HG03469 (cell line): ENCODE results near the gene PIGW.

Source experiments
- ATAC-seq: cut with Tn5 transposase; IDR thresholded peaks from one replicate; pipeline ENCODE4 v1.9.1; 2021; ENCODE audit warnings: mild to moderate bottlenecking, moderate library complexity, moderate number of reproducible peaks; ENCODE audit not compliant: unreplicated experiment

The PIGW gene, protein sequence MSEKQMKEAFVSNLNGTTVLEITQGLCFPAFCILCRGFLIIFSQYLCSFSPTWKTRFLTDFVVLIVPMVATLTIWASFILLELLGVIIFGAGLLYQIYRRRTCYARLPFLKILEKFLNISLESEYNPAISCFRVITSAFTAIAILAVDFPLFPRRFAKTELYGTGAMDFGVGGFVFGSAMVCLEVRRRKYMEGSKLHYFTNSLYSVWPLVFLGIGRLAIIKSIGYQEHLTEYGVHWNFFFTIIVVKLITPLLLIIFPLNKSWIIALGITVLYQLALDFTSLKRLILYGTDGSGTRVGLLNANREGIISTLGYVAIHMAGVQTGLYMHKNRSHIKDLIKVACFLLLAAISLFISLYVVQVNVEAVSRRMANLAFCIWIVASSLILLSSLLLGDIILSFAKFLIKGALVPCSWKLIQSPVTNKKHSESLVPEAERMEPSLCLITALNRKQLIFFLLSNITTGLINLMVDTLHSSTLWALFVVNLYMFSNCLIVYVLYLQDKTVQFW

DNA sequence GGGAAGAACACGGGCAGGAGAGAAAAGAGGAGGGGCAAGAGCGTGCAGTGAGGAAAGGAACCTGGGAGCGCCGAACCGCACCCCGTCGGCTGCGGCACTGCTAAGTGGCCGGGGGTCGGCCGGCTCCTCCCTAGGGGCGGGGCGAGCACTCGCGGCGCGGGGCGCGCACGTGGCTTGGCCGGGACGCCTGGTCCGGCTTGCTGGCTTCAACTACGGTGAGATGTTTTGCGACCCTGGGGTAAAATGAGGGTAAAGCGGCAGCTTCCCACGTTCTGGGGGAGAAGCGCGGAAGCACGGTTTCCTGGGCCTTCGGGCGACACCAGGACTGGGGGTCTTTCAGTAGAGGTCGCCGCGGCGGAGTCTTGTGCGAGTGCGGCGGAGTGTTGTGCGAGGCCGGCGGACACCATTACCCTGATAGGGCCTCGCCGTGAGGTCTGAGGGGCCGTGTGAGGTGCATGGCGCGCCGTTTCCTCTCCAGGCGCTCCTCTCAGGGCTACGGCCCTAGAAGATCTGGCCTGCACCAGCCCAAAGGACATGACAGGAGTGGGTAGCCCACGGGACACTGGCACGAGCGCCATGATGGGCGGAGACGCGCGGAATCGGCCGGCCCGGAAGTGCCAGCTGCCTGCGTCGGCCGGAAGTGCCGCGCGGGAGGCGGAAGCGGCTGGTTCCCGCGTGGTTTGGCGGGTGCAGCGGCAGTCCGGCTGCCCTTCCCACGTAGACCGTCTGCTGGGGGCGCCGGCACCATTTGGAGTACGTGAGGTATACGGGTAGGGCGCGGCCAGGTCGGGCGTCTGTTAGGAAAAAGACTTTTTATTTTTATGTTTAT lies at the start of gene PIGW, which contains the start of gene MYO19:
Gene PIGW, plus strand, starts transcription at position 148 of the 829 bp plus-strand sequence. CDS start 2,115 bp downstream, outside the sequence.
Gene MYO19, minus strand, starts transcription at position 29 of the 829 bp plus-strand sequence. CDS start 2,330 bp downstream, outside the sequence.
- peak; percentile 43 for ATAC-seq

DNA sequence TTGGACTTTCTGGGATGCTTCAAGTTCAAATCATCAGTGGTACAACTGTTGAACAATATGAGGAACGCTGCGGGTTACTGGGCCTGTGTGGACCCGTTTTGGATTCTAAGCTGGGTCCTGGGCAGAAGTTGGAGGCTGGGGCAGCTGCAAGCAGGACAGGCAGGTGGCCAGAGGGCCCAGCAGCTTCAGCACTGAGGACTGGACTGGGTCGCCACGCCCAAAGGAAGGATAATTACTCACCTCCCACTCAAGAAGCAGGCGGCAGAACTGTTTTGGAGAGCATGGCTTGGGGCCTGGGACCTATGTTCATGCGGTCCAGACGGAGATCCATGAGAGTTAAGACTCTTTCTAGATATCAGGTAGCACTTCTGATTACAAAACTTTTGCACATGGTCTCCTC lies 49.8 kb upstream of the PIGW start:
- no peak for ATAC-seq

DNA sequence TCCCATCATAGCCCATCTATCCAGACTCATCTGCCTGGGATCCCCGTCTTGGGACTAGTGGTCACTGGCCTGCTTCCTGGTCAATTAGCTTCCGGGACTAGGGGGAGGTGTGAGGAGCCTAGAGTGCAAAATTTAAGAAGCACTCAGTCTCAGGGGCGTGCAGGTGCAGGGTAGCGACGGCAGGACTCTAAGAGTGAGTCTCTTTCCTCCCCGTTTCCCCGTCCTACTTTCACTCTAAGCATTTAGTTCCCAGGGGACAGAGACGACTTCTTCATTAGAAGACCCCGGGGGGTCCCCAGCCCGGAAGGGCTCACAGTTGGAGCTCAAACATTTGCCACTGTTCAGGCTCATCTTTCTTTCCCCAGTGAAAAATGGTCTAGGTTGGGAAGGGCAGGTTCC lies 49.0 kb upstream of the PIGW start:
- no peak for ATAC-seq

DNA sequence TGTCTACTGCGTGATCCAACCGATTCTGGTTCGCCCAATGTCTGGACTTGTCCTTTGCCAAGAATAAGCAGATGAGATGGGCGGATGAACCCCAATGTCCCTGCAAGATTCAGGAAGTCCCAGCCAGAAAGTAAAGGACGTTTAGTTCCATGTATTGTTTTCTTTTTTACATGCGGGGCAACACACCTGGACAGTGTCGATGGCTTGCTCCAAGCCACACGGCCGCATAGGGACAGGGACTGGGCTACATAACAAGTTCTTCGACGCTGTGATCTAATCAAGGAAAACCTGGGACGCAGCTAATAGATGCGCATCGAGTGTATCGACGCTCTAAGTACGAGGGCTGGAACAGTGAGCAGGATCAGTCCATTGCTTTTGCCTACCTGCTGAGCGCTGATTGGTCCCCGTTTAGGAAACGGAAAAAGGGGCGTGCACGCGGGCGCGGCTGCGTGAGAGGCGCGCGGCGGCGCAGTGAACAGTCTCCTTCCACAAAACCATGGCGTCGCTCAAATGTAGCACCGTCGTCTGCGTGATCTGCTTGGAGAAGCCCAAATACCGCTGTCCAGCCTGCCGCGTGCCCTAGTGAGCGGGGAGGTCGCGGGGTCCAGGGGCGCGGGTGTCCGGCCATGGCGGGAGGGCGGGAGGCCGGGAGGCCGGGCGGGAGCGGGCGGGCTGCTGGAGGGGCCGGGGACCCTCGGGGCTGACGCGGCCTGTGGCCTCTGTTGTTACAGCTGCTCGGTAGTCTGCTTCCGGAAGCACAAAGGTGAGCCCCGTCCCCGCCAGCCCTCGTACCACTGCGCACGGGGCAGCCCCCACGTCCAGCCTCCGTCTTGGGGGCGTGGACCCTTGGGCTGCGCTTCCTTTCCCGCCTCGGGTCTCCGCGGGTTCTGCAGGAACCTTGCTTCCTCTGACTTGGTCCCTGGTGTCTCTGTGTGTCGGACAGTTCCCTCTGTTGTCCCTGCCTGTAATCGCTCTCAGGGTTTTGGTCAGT lies 48.3 kb upstream of the PIGW start, which contains the start of gene ZNHIT3:
Gene ZNHIT3, plus strand, starts transcription at position 478 of the 991 bp plus-strand sequence. Its CDS starts 19 bp downstream, at position 497.
- ATAC-seq = peak; percentile 73

DNA sequence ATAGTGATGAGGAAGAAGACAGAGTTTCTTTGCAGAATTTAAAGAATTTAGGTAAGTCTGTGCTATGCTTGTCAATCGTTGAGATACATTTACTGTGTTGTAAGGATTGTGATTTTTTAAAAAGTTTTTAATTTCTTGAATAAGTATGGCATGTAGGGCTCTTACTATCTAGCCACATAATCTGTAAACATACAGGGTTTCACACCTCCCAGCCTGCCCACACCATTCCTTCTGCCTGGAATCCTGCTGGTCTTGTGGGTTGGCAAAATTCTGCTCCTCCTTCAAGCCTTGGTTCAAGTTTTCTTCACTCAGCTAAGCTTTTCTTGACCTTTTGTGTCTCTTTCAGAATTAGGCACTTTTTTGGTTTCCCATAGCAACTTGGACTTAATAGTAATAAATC lies 40.8 kb upstream of the PIGW start:
- ATAC-seq = no peak

DNA sequence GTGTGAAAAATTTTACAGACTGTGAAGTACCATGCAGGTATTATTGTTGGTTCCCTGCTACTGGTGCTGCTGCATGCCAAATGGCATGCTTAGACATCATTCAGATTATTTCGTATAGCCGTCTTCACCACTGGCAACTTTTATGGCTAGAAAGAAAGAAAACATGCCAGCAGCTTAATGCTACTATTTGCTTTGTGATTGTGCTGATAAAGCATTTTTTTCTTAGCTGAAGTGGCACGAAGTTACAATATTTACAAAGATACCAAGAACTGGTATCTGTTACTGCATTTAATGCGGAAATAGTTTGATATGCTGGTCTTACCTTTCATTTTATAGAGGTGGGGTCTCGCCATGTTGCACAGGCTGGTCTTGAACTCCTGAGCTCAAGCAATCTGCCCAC lies 40.1 kb upstream of the PIGW start:
- ATAC-seq = no peak

DNA sequence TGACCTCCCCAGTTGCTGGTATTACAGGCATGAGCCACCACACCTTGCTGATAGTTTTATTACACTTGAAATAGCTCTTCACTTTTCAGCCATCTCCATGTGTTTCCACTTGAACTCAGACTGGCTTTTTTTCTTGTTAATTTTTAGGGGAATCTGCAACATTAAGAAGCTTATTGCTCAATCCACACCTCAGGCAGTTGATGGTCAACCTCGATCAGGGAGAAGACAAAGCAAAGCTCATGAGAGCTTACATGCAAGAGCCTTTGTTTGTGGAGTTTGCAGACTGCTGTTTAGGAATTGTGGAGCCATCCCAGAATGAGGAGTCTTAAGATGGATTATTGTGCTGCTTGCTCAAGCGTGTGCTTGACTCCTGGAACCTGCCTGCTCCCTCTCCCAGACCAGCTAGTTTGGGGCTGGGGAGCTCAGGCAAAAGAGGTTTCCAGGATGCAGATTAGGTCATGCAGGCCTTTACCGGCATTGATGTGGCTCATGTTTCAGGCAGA lies 39.7 kb upstream of the PIGW start:
- no peak for ATAC-seq

DNA sequence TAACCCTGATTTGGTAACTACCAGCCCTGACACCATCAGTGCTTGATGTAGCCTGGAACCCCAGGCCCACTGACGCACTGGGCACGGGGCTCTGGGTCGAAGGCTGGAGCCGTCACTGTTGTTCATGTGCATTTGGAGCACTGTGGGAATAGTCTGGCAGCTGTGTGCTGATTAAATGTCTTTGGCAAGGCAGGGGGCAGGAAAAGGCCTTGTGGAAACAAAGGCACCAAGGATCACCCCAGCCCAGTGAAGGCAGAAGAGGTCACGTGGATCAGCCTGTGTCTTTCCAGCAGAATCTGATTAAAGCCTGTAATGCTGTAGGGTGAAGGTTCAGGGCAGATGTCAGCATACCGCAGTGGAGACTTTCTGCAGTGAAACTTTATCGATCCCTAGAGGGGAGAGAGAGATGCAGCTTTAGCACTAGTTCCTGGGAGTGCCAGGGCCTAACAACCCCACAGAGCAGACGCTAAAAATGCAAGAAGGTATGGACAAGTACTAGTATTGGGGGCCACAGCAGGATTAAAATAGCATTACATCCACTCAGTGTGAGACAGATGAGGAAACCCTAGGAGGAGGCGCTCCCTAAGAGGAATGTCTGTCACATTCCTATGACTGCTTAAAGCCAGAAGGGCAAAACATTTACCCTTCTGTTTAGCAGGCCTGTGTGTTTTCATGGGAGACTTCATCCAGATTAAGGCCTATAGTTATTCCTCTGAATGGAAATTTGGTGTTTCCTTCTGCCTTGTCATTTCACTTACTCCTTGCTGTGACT lies 38.6 kb upstream of the PIGW start:
- no peak for ATAC-seq

DNA sequence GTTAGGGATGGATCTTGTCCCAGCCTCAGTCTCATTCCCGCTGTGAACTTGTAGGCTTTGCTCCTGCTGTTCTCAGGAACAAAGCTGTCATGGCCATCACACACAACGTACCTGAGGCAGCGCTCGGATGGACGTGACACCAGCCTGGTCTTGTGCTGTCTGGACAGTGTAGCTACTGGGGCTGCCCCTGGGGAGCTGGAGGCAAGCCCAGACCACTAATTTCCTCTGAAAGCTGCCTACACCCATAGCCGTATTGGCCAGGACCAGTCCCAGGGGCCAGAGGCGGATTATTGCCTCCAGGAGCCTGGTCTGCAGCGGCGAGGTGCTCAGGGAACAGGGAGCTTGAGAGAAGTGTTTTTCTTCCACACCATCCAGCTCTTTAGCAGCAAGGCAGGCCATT lies 36.6 kb upstream of the PIGW start:
- ATAC-seq = no peak

DNA sequence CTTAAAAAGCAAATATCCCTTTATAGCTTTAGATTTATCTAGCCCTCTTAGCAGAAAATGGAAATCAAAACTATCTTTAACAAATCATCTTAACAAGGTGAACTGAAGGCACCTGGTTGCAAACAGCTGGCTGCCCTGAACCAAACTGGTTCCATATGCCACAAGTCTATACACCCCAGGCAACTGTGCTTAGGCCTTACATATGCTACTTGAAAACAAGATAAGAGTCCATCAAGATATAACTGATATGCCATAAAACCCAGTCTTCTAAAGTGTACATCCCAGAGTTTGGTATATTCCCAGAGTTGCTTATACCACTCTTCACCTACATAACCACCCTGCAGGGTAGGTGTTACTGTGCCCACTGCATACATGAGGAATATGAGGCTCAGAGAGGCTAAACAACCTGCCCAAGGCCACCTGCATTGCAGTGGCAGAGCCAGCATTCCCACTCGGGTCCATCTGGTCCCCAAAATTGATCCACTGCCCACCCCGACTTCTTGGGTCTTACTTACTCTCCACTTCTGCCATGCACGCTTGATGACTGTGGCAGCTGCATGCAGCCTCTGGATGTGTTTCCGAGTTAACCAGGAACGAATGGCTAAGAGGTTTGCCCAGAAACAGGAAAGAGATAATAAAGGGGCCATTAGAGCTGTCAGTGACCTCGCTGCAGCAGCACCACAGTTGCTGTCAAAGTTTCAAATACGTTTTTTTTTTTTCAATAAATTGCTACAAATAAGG lies 36.1 kb upstream of the PIGW start:
- ATAC-seq = no peak

DNA sequence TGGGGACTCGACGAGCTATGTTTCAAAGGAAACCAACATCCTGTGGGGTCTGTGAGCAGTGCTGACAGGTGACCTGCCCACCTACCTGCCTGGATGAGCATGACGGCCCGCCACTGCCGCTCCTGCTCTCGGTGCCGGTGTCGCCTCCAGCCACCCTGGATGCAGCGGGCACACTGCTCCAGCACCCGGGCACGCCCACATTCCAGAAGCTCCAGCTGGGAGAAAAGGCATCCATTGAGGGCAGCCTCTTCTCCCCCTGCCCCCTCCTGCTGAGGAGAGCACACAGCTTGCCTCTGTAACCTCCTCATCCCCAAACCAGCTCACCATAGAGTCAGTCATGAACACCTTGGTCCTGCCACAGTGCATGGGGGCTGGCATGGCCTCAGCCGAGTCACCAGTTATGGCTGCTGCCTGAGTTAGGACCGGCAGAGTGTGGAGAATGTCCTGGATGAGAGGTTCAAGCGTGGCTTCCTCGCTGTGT lies 34.0 kb upstream of the PIGW start:
- ATAC-seq = no peak

DNA sequence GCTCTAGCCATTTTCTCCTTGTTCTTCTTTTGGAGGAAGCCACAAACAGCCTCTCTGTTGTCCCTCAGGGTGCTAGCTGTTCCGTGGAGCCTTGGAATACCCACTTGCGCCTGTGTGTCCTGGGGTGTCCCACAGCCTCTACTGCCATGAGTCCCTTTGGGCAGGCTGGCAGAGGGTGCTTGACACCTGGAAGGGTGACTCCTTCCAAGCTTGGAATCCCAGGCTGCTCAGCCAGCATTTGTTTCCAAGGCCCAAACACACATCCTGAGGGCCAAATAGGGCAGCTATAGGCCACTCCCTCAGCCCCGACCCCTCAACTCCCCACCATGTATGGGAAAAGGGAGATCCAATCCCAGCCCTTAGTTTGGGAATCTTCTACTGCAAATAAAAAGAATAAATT lies 33.4 kb upstream of the PIGW start:
- no peak for ATAC-seq

DNA sequence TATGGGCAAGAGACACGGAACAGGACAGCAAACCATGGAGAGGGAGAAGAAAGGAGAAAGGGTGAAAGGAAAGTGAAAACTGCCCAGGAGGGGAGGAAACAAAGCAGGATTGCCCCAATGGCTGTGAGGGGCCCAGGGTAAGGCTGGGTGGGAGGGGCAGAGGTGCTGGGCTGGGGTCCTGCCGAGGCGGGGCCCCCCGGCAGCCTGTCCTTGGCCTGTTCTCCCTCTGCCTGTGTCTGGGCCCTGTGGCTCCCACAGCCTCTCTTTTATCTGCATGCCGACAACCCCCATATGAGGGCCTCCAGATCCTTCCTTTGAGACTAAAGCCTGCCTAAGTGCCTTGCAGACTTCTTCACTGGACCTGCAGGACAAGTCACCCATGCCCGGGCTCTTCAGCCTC lies 32.8 kb upstream of the PIGW start:
- no peak for ATAC-seq

DNA sequence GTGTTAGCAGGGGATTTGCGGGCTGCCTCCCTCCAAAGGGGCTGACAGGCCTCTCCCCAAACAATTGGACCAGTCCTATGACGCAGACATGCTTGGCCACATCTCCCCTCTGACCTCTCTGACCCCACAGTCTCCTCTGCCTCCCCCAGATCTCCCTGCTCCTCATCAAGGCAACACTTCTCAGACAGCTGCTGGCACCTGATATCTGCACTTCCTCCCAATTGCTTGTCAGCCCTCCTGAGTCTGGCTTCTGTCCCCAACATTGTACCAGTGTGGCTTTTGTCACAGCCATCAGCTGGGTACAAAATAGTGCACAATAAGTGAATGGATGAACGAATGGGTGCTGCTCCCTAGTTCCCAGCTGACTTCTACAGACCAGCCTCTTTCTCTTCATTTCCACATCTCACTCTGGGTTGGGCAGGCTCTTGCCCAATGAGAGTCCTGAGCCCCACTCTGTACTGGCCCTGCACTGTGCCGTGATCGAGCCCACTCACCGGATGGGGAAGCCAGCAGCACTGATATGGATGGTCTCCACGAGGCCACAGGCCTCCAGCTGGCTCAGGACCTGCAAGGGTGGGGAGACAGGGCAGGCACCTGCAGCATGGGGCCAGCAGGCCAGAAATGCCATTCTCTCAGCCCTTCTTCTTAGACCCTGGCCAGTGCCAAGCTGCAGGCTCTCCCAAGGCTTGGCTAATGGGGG lies 31.2 kb upstream of the PIGW start:
- no peak for ATAC-seq

DNA sequence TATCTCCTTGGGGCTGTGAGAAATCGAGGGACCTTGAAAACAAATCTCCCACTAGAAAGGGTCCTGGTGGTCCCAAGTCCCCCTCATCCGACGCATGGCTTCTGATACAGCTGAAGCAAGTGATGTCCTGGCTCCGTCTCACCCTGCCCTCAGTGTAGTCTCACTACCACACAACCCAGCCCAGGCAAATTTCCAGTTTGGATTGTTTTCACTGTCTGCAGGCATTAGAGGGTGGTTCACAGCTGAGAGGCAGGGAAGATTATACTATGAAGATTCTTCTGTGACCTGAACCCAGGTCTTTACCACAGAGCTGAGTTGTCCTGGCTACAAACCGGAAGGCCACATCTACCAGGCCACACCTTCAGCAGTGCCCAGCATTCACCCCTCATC lies 30.6 kb upstream of the PIGW start:
- no peak for ATAC-seq

DNA sequence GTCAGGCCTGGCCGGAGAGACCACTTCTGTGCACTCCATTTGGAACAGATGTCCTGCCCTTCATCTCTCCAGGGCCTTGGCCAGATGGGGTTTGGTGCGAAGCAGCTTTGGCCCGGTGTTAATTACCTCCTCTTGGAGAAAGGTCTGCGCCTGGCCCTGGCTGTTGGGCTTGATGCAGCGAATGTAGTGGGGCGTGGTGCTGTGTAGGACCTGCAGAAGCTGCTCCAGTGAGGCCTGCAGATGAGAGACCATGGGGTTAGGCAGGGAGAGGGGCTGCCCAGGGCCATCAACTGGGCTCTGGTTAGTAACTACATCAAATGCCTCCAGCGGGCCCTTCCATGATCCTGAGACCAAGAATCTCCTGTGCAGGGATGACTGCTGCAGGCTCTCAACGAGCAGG lies 29.6 kb upstream of the PIGW start:
- ATAC-seq = no peak

DNA sequence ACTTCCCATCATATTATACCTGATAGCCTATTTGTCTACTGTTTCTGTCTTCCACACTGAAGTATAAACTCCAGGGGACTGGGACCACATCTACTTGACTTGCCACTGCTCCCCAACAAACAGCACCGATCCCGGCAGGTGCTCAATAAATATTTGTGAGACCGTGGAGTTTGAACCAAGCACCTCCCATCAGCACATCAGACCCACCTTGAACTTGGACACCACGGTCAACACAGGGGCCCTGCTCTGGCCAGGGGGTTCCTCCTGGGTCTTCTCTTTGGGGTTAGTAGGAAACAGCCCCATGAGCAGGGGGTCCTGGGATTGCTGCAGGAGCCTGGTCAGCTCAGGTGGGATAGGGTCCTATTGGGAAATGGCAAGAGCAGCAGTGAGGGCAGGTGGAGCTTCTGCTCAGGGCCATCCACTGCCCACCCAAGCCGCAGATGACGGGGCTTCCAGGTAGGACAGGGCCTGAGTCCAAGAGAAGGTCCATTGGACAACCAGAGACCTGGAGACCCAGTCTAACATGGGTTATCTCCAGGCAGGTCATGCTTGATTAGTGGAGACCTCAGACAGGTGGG lies 28.4 kb upstream of the PIGW start:
- ATAC-seq = no peak

DNA sequence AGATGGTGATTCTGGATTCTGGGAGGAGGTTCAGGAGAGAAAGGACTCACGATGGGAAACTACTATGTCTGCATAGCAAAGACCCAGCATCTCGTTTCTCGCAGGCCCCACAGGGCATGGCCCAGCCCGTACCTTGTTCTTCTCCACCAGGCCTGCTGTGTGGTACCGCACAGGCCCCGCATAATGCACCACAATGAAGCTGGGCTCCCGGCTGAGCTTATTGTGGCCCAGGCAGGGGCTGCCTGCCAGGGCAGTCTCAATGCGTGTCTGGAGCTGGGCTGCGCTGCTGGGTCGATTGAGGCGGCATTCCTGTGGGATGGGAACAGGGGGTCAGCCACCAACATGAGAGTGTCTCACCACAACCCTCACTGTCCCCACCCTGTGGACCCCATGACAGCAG lies 28.0 kb upstream of the PIGW start:
- ATAC-seq = no peak
